HepG2 (cell line): Measurements from ENCODE around the gene HMGB4. TPM values are rescaled to one million over a fixed set of nuclear protein-coding genes. Genes with fewer than 3 reads are reported as not detected.

Source experiments
- ATAC-seq: fragments of 200-7000 bp; cut with Tn5 transposase; 3 replicates; pipeline ENCODE4 v1.9.1; 2020; ENCODE audit warnings: mild to moderate bottlenecking, moderate library complexity
- BruUV-seq: library from RNA; stranded (reverse); fragments of 400-500 nt; replicated peaks from 2 replicates; lab custom pipeline; 2021; lab: Mats Ljungman, UMichigan
- CTCF ChIA-PET: fragments of 300-600 bp; formaldehyde crosslinking; extraction: SDS; loops from one replicate; lab custom pipeline; 2021; ENCODE audit warnings: low total read pairs, inconsistent platforms, low intra/inter-chr PET ratio; lab: Yijun Ruan, JAX
- POLR2A ChIA-PET: fragments of 350-600 bp; sonication (Branson Sonifier 250); formaldehyde crosslinking; loops from one replicate; lab custom pipeline; 2020; ENCODE audit warnings: antibody characterized with exemption, inconsistent platforms; lab: Yijun Ruan, JAX
- DNase-seq: peaks from one replicate; pipeline ENCODE4 v3.0.0-alpha.2; 2015; ENCODE audit warnings: low spot score
- FAIRE-seq: peaks from 3 replicates; lab custom pipeline; 2011; peaks lifted over from hg19 to GRCh38; lab: Jason Lieb, UNC
- H2AFZ ChIP-seq: one replicate; pipeline ENCODE4 v1.6.1; 2011; ENCODE audit warnings: low read length, inconsistent platforms
- H3K27ac ChIP-seq: fragments of 300-600 bp; 3 replicates; pipeline ENCODE4 v1.8.0; 2011; ENCODE audit warnings: mixed run types, mild to moderate bottlenecking, mixed read lengths, low read length, inconsistent platforms; ENCODE audit not compliant: insufficient read depth; ENCODE audit errors: extremely low read length
- H3K27me3 ChIP-seq, 2 experiments: fragments of 200-600 bp in 1 of 2; 2 replicates in 1 of 2; 3 replicates in 1 of 2; pipeline versions ENCODE4 v1.6.0 to v1.8.0; 2011; ENCODE audit warnings: low read length in 2 of 2, mild to moderate bottlenecking in 2 of 2, moderate library complexity in 2 of 2, inconsistent platforms in 1 of 2; ENCODE audit not compliant: insufficient read depth in 2 of 2, control insufficient read depth in 1 of 2
- H3K36me3 ChIP-seq, 2 experiments: fragments of 200-600 bp in 1 of 2; replicated peaks in 1 of 2; 2 replicates in 1 of 2; 3 replicates in 1 of 2; pipeline versions ENCODE4 v1.5.1 to v1.8.0; 2011; ENCODE audit warnings: low read length in 2 of 2, inconsistent platforms in 1 of 2; ENCODE audit not compliant: insufficient read depth in 2 of 2, control insufficient read depth in 1 of 2
- H3K4me1 ChIP-seq: 2 replicates; pipeline ENCODE4 v1.5.1; 2012; ENCODE audit warnings: low read length, inconsistent platforms; ENCODE audit not compliant: insufficient read depth
- H3K4me2 ChIP-seq: 2 replicates; pipeline ENCODE4 v1.6.0; 2011; ENCODE audit warnings: low read depth, low read length, inconsistent platforms
- H3K4me3 ChIP-seq, 3 experiments: fragments of 200-600 bp in 1 of 3; sonication (generic), shearing (Covaris generic) in 1 of 3; replicated peaks in 1 of 3; 2 replicates each; pipeline ENCODE4 v1.5.1; 2011 to 2016; ENCODE audit warnings: low read length in 3 of 3, inconsistent platforms in 2 of 3, low read depth in 2 of 3, mild to moderate bottlenecking in 2 of 3, control low read depth in 1 of 3, mixed read lengths in 1 of 3; ENCODE audit not compliant: insufficient read depth in 1 of 3
- H3K79me2 ChIP-seq: one replicate; pipeline ENCODE4 v1.6.1; 2011; ENCODE audit warnings: low read length, inconsistent platforms; ENCODE audit not compliant: insufficient read depth
- H3K9ac ChIP-seq: 2 replicates; pipeline ENCODE4 v1.6.0; 2011; ENCODE audit warnings: mild to moderate bottlenecking, low read depth, low read length, inconsistent platforms; ENCODE audit not compliant: insufficient read depth
- H3K9me3 ChIP-seq: 2 replicates; pipeline ENCODE4 v1.5.1; 2012; ENCODE audit warnings: mild to moderate bottlenecking, low read length
- H4K20me1 ChIP-seq: 2 replicates; pipeline ENCODE4 v1.6.0; 2011; ENCODE audit warnings: inconsistent platforms, mild to moderate bottlenecking, low read length, moderate library complexity; ENCODE audit not compliant: insufficient read depth
- ATF7 ChIP-seq, 2 experiments: fragments of 450-650 bp in 1 of 2; sonication (generic) in 1 of 2; formaldehyde crosslinking in 1 of 2; IDR thresholded peaks; 2 replicates each; pipeline versions ENCODE4 v1.4.0 to v1.6.1; 2016 to 2020; ENCODE audit warnings: antibody characterized with exemption in 1 of 2, mild to moderate bottlenecking in 1 of 2, missing genetic modification reagents in 1 of 2
- CBX5 ChIP-seq: sonication (generic); formaldehyde crosslinking; IDR thresholded peaks from 2 replicates; pipeline ENCODE4 v1.4.0; 2020; ENCODE audit warnings: missing genetic modification reagents, borderline replicate concordance
- CREB1 ChIP-seq, 2 experiments: fragments of 450-650 bp in 1 of 2; IDR thresholded peaks; 2 replicates each; pipeline ENCODE4 v1.6.1; 2016 to 2017; ENCODE audit warnings: control low read depth in 1 of 2, mild to moderate bottlenecking in 1 of 2, missing compliant biosample characterization in 1 of 2, missing genetic modification characterization in 1 of 2
- IRX3 ChIP-seq: sonication (generic); formaldehyde crosslinking; IDR thresholded peaks from 2 replicates; pipeline ENCODE4 v1.8.1; 2023; ENCODE audit warnings: mild to moderate bottlenecking, low read depth, missing genetic modification reagents, borderline replicate concordance
- PCBP1 ChIP-seq: fragments of 200-400 bp; formaldehyde crosslinking; IDR thresholded peaks from 2 replicates; pipeline ENCODE4 v1.6.1; 2017; ENCODE audit warnings: mild to moderate bottlenecking, low read depth, low read length, borderline replicate concordance
- POGZ ChIP-seq: sonication (generic); formaldehyde crosslinking; IDR thresholded peaks from 2 replicates; pipeline ENCODE4 v1.4.0; 2020; ENCODE audit warnings: mild to moderate bottlenecking, missing genetic modification reagents
- SNAPC5 ChIP-seq: sonication (generic); formaldehyde crosslinking; IDR thresholded peaks from 2 replicates; pipeline ENCODE4 v1.8.1; 2023; ENCODE audit warnings: mild to moderate bottlenecking, missing genetic modification reagents, borderline replicate concordance
- ZFP36L1 ChIP-seq: sonication (generic); formaldehyde crosslinking; IDR thresholded peaks from 2 replicates; pipeline ENCODE4 v1.8.0; 2022; ENCODE audit warnings: mild to moderate bottlenecking, missing genetic modification reagents, moderate library complexity
- ZNF256 ChIP-seq: sonication (generic); formaldehyde crosslinking; conservative IDR thresholded peaks from 2 replicates; pipeline ENCODE4 v1.4.0; 2020; ENCODE audit warnings: missing genetic modification reagents
- ZNF335 ChIP-seq: sonication (generic); formaldehyde crosslinking; IDR thresholded peaks from 2 replicates; pipeline ENCODE4 v1.4.0; 2020; ENCODE audit warnings: missing genetic modification reagents
- ZNF362 ChIP-seq: sonication (generic); formaldehyde crosslinking; IDR thresholded peaks from 2 replicates; pipeline ENCODE4 v1.4.0; 2020; ENCODE audit warnings: missing genetic modification reagents, mild to moderate bottlenecking, borderline replicate concordance
- ZNF639 ChIP-seq: conservative IDR thresholded peaks from 2 replicates; pipeline ENCODE4 v1.6.1; 2018; ENCODE audit warnings: missing genetic modification reagents
- ZSCAN25 ChIP-seq: sonication (generic); formaldehyde crosslinking; IDR thresholded peaks from 2 replicates; pipeline ENCODE4 v1.8.0; 2022; ENCODE audit warnings: mild to moderate bottlenecking, missing genetic modification reagents
- WGBS: methylation state at CpG from one replicate; pipeline ENCODE4 v1.1.6; 2017; ENCODE audit warnings: low lambda C conversion rate; 5-methylcytosine and 5-hydroxymethylcytosine counted together
- in situ Hi-C: cut with HindIII; loops from 2 replicates; pipeline ENCODE4 v1.10.0; 2017; ENCODE audit warnings: low pct_unique_long_range_greater_than_20kb; ENCODE audit not compliant: extremely low pct_ligation_motif_present
- intact Hi-C: fragments of 100-400 bp; cut with micrococcal nuclease; formaldehyde crosslinking; loops from one replicate; pipeline ENCODE4 v1.10.0; 2022; ENCODE audit not compliant: unreplicated experiment
- polyA plus RNA-seq, 8 experiments: library from polyadenylated mRNA; depleted of rRNA in 3 of 8; stranded (reverse) in 7 of 8; unstranded in 1 of 8; fragments of >200 nt; fragmentation: Illumina TruSeq in 4 of 8; extraction: Trizol in 4 of 8; gene quantifications; 2 replicates each; pipeline versions ENCODE4 v1.2.1 to v1.2.3, GENCODE V29; 2011 to 2016; ENCODE audit warnings: low read depth in 4 of 8, missing spikeins in 1 of 8, mixed read lengths in 1 of 8; ENCODE audit not compliant: insufficient read depth in 1 of 8
- total RNA-seq, 5 experiments: library from RNA; depleted of rRNA; stranded (reverse); fragments of >200 nt; fragmentation: Illumina TruSeq; extraction: Trizol; gene quantifications; 2 replicates each; pipeline ENCODE4 v1.2.3, GENCODE V29; 2016; ENCODE audit warnings: low read depth in 1 of 5

The HMGB4 gene
- total and polyA plus RNA-seq, 2 of the 13 experiments (the other 11 are each of a cell fraction or from before 2014, with no cell fraction given), result not detected

- TF ChIP-seq ATF7 (IDR thresholded peaks at IDR 0.05) (peak; percentile 96), ATF7 (CRISPR knock-in tag; IDR thresholded peaks at IDR 0.05) (no peak), ZFP36L1 (CRISPR knock-in tag) (no peak), ZNF362 (CRISPR knock-in tag) (no peak), POGZ (CRISPR knock-in tag) (no peak), IRX3 (no peak), ZNF335 (no peak), CBX5 (CRISPR knock-in tag) (no peak), PCBP1 (no peak), ZNF256 (no peak), CREB1 (IDR thresholded peaks at IDR 0.05) (peak; percentile 25; the same call in 1 of the 2 replicates), CREB1 (CRISPR knock-in tag; IDR thresholded peaks at IDR 0.05) (no peak), ZSCAN25 (CRISPR knock-in tag) (no peak), ZNF639 (CRISPR knock-in tag) (no peak), SNAPC5 (CRISPR knock-in tag) (no peak)
- ChIA-PET CTCF (no interaction called here), POLR2A (no interaction called here)
- BruUV-seq, result no TSS peak
- H3K27me3 ChIP-seq, result no peaks in the 10 kb centered on the region; a peak in 1 of 5 replicates
- H3K79me2 ChIP-seq, result no peaks in the 10 kb centered on the region
- no peaks in the 10 kb centered on the region for H4K20me1 ChIP-seq
- WGBS, result 46% methylated on average over 4 of the region's 5 CpGs
- no peaks in the 10 kb centered on the region for H3K4me1 ChIP-seq
- intact Hi-C loops, result no loop called here
- no peaks in the 10 kb centered on the region for H3K36me3 ChIP-seq
- ATAC-seq (no peak), DNase-seq (no peak), FAIRE-seq (no peak)
- no peak overlapping the region for H3K27ac ChIP-seq
- no peak overlapping the region for H3K4me3 ChIP-seq
- no peaks in the 10 kb centered on the region for H3K9me3 ChIP-seq
- no peak overlapping the region for H3K4me2 ChIP-seq
- in situ Hi-C loops, result no loop called here
- H3K9ac ChIP-seq, result no peak overlapping the region
- no peak overlapping the region for H2AFZ ChIP-seq
Observed at GRCh38 chr1:33828654-33829053, 35.2 kb upstream of the HMGB4 start.
